WTC11 (cell line): ENCODE results near the gene TAF8. TPM values are rescaled to one million over a fixed set of nuclear protein-coding genes. Genes with fewer than 3 reads are reported as not detected.

Experiments used
- ATAC-seq: fragments of 200-7000 bp; cut with Tn5 transposase; 2 replicates; pipeline ENCODE4 v1.10.0; 2021; ENCODE audit warnings: mild to moderate bottlenecking, moderate library complexity
- CTCF ChIA-PET: fragments of 300-600 bp; sonication (Branson Sonifier 250); formaldehyde crosslinking; loops from one replicate; lab custom pipeline; 2021; ENCODE audit warnings: antibody characterized with exemption; lab: Charles Lee
- POLR2A ChIA-PET: fragments of 350-600 bp; sonication (Branson Sonifier 250); formaldehyde crosslinking; loops from one replicate; lab custom pipeline; 2021; ENCODE audit warnings: antibody characterized with exemption; lab: Charles Lee
- DNase-seq: peaks from one replicate; pipeline ENCODE4 v3.0.0; 2021; ENCODE audit warnings: low spot score
- H3K27ac Mint-ChIP-seq: 2 replicates; pipeline ENCODE4 v1.8.0; 2021; ENCODE audit warnings: mixed read lengths
- H3K27me3 Mint-ChIP-seq: 2 replicates; pipeline ENCODE4 v1.8.0; 2021; ENCODE audit warnings: low read depth, mild to moderate bottlenecking, moderate library complexity, mixed read lengths
- H3K36me3 Mint-ChIP-seq: 2 replicates; pipeline ENCODE4 v1.8.0; 2021; ENCODE audit warnings: mixed read lengths
- H3K4me1 Mint-ChIP-seq: 2 replicates; pipeline ENCODE4 v1.8.0; 2022; ENCODE audit warnings: mixed read lengths
- H3K4me3 Mint-ChIP-seq: 2 replicates; pipeline ENCODE4 v1.8.0; 2021; ENCODE audit warnings: mild to moderate bottlenecking, moderate library complexity, mixed read lengths
- H3K9me3 Mint-ChIP-seq: 2 replicates; pipeline ENCODE4 v1.8.0; 2021; ENCODE audit warnings: mixed read lengths
- ATF1 ChIP-seq: sonication (generic); formaldehyde crosslinking; IDR thresholded peaks from 2 replicates; pipeline ENCODE4 v1.8.1; 2023; ENCODE audit warnings: mild to moderate bottlenecking, moderate library complexity, missing genetic modification reagents
- CBFB ChIP-seq: sonication (generic); formaldehyde crosslinking; IDR thresholded peaks from 2 replicates; pipeline ENCODE4 v1.8.1; 2022; ENCODE audit warnings: mild to moderate bottlenecking, low read depth, missing genetic modification reagents
- FOXK1 ChIP-seq: sonication (generic); formaldehyde crosslinking; IDR thresholded peaks from 2 replicates; pipeline ENCODE4 v1.8.0; 2022; ENCODE audit warnings: mild to moderate bottlenecking, moderate library complexity, missing genetic modification reagents
- GTF2I ChIP-seq: fragments of 250-450 bp; sonication (Bioruptor Pico); conservative IDR thresholded peaks from 2 replicates; pipeline ENCODE4 v1.4.0; 2021; ENCODE audit warnings: mild to moderate bottlenecking
- NFE2L1 ChIP-seq: sonication (generic); formaldehyde crosslinking; IDR thresholded peaks from 2 replicates; pipeline ENCODE4 v1.8.1; 2023; ENCODE audit warnings: missing genetic modification reagents
- SMAD4 ChIP-seq: sonication (generic); formaldehyde crosslinking; IDR thresholded peaks from 2 replicates; pipeline ENCODE4 v1.8.0; 2022; ENCODE audit warnings: mild to moderate bottlenecking, missing genetic modification reagents
- SP1 ChIP-seq: sonication (generic); formaldehyde crosslinking; conservative IDR thresholded peaks from 2 replicates; pipeline ENCODE4 v1.8.1; 2022; ENCODE audit warnings: missing genetic modification reagents
- TEAD4 ChIP-seq: sonication (generic); formaldehyde crosslinking; IDR thresholded peaks from 2 replicates; pipeline ENCODE4 v1.8.0; 2022; ENCODE audit warnings: mild to moderate bottlenecking, missing genetic modification reagents
- TP53 ChIP-seq: sonication (generic); formaldehyde crosslinking; IDR thresholded peaks from 2 replicates; pipeline ENCODE4 v1.8.1; 2023; ENCODE audit warnings: mild to moderate bottlenecking, missing genetic modification reagents
- ZNF317 ChIP-seq: sonication (generic); formaldehyde crosslinking; IDR thresholded peaks from 2 replicates; pipeline ENCODE4 v1.8.1; 2023; ENCODE audit warnings: low read depth, mild to moderate bottlenecking, moderate library complexity, missing genetic modification reagents, borderline replicate concordance
- ZNF423 ChIP-seq: fragments of 250-450 bp; sonication (Bioruptor Pico); IDR thresholded peaks from 2 replicates; pipeline ENCODE4 v2.1.2; 2022; ENCODE audit warnings: mild to moderate bottlenecking, moderate library complexity
- total RNA-seq: library from RNA; stranded (reverse); gene quantifications from 3 replicates; pipeline ENCODE4 v1.2.3, GENCODE V29; 2021
- TF ChIP-seq, protein P1 (sequence below): sonication (generic); formaldehyde crosslinking; IDR thresholded peaks from 2 replicates; pipeline ENCODE4 v1.8.0; 2022; ENCODE audit warnings: mild to moderate bottlenecking, missing genetic modification reagents
- TF ChIP-seq, protein P2 (sequence below): sonication (generic); formaldehyde crosslinking; IDR thresholded peaks from 2 replicates; pipeline ENCODE4 v1.8.1; 2022; ENCODE audit warnings: missing genetic modification reagents, borderline replicate concordance
- TF ChIP-seq, protein P3 (sequence below): sonication (generic); formaldehyde crosslinking; IDR thresholded peaks from 2 replicates; pipeline ENCODE4 v1.8.1; 2023; ENCODE audit warnings: mild to moderate bottlenecking, missing genetic modification reagents
- TF ChIP-seq, protein P4 (sequence below): sonication (generic); formaldehyde crosslinking; IDR thresholded peaks from 2 replicates; pipeline ENCODE4 v1.8.1; 2022; ENCODE audit warnings: mild to moderate bottlenecking, moderate library complexity, missing genetic modification reagents
- TF ChIP-seq, protein P5 (sequence below): fragments of 250-450 bp; sonication (Bioruptor Pico); IDR thresholded peaks from 2 replicates; pipeline ENCODE4 v1.9.0; 2021; ENCODE audit warnings: mild to moderate bottlenecking, borderline replicate concordance

TAF8 gene
- total RNA-seq, 1 experiment from 2014 or later = 31.0 TPM

DNA sequence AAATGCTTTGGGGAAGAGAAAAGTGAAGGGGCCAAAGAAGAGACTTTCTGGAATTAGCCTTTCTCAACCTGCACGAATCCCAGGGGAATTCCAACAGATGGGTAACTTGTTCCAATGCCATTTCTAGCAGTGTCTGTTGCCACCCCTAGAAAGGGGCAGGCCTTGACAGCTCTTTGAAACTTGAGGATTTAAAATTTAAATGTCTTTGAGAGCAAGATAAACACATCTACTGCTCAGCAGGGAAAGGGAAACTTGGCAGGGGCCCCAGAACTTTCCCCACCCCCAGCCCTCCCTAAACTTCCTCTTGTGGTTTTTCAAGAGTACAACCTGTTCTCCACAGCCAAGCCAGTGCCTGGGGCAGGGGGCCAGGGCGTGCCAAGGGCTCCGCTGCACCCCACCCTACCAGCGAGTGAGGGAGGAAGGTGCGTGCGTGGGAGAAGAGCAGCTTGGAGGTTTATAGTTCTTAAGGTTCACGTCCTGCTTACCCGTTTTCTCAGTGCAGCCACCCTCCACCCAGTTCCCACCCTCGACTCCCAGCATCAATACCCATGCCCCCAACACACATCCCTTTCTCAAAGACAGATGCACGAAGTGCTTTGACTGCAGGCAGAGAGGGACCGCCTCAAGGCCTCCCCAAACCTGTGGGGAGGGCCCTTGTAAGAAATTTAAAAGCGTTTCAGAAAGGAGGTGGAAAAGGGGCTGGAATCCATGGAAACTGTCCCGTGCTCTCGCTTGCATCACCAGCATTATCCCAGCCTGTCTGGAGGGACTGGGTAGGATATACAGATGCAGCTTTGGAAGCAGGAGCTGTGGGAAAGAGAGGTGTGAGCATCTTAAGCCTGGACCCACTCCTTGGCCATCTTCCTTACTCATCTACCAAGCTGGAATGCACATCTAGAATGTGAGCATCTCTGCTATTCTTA is 4.5 kb upstream of the TAF8 start:
- ChIA-PET POLR2A (interaction anchor here (0.9 to 1.4 kb wide), 2 partner anchors 106 to 258 kb away, joined by 3 read pairs; partner anchors contain the start of gene TOMM6), CTCF (interaction anchor here (0.7 to 4.3 kb wide), 12 partner anchors 15 to 266 kb away, joined by 3 to 91 read pairs (median 14); partner anchors contain the start of genes BYSL, CCND3, FRS3 and MED20)
- no peaks in the 10 kb centered on the region for H3K9me3 Mint-ChIP-seq
- no peak overlapping the region for H3K4me3 Mint-ChIP-seq
- TF ChIP-seq GTF2I (CRISPR knock-in tag) (no peak), SP1 (CRISPR knock-in tag) (0 out of 2 replicates have a peak, but pooled peaks have one; percentile 34)
- TF ChIP-seq, protein P1, sequence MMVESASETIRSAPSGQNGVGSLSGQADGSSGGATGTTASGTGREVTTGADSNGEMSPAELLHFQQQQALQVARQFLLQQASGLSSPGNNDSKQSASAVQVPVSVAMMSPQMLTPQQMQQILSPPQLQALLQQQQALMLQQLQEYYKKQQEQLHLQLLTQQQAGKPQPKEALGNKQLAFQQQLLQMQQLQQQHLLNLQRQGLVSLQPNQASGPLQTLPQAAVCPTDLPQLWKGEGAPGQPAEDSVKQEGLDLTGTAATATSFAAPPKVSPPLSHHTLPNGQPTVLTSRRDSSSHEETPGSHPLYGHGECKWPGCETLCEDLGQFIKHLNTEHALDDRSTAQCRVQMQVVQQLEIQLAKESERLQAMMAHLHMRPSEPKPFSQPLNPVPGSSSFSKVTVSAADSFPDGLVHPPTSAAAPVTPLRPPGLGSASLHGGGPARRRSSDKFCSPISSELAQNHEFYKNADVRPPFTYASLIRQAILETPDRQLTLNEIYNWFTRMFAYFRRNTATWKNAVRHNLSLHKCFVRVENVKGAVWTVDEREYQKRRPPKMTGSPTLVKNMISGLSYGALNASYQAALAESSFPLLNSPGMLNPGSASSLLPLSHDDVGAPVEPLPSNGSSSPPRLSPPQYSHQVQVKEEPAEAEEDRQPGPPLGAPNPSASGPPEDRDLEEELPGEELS (CRISPR knock-in tag) = peak; percentile 29; the same call in 1 of the 2 replicates
- H3K27me3 Mint-ChIP-seq = peaks cover 93% of the 10 kb centered on the region
- peak; percentile 25 for ATAC-seq
- H3K4me1 Mint-ChIP-seq = peaks cover 43% of the 10 kb centered on the region
- peaks cover under 1% of the 10 kb centered on the region; the same call in 1 of the 2 replicates for H3K36me3 Mint-ChIP-seq
- peak; percentile 58 for DNase-seq
- H3K27ac Mint-ChIP-seq = no peak overlapping the region

DNA sequence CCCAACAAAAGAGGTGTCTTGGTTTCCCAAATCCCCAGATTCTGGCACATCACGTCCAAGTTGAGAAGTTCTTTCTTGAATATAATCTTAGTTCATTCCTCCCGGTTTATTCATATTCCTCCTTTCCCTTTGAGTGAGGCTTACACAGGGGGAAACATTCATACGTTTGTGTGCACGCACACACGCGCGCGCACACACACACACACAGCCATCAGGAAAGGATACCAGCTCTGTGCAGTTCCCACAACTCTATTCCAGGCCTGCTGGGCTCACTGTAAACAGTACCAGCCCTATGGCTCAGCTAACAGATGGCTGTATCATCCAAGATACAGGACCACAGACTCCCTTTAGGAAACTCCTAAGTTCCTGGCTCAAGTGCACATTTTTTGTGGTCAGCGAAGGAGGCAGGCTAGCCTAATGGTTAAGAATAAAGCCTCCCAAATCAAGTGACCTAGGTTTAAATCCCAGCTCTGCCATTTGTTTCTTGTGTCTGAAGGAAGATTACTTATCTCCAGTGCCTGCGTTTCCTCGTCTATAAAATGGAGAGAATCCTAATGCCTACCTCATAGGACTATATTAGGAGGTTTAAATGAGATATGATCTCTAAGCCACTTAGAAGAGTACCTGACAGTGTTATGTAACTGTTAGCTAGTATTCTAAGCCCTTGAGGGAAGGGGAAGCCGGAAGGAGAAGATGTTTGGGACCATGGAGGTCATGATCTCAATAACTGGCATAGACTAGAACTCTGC is 3.7 kb upstream of the TAF8 start:
- POLR2A ChIA-PET = no interaction called here
- Mint-ChIP-seq H3K4me3 (peak overlapping the region; percentile 30; the same call in 1 of the 2 replicates), H3K36me3 (peaks cover 6% of the 10 kb centered on the region; the same call in 1 of the 2 replicates), H3K4me1 (peaks cover 42% of the 10 kb centered on the region), H3K27ac (no peak overlapping the region), H3K27me3 (peaks cover 85% of the 10 kb centered on the region), H3K9me3 (no peaks in the 10 kb centered on the region)
- DNase-seq (no peak), ATAC-seq (no peak)
- TF ChIP-seq TEAD4 (CRISPR knock-in tag) (no peak), NFE2L1 (no peak), ZNF317 (no peak), TP53 (no peak), CBFB (CRISPR knock-in tag) (no peak), ZNF423 (CRISPR knock-in tag) (no peak)
- TF ChIP-seq, protein P2, sequence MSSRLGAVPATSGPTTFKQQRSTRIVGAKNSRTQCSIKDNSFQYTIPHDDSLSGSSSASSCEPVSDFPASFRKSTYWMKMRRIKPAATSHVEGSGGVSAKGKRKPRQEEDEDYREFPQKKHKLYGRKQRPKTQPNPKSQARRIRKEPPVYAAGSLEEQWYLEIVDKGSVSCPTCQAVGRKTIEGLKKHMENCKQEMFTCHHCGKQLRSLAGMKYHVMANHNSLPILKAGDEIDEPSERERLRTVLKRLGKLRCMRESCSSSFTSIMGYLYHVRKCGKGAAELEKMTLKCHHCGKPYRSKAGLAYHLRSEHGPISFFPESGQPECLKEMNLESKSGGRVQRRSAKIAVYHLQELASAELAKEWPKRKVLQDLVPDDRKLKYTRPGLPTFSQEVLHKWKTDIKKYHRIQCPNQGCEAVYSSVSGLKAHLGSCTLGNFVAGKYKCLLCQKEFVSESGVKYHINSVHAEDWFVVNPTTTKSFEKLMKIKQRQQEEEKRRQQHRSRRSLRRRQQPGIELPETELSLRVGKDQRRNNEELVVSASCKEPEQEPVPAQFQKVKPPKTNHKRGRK (CRISPR knock-in tag) = no peak
- TF ChIP-seq, protein P3, sequence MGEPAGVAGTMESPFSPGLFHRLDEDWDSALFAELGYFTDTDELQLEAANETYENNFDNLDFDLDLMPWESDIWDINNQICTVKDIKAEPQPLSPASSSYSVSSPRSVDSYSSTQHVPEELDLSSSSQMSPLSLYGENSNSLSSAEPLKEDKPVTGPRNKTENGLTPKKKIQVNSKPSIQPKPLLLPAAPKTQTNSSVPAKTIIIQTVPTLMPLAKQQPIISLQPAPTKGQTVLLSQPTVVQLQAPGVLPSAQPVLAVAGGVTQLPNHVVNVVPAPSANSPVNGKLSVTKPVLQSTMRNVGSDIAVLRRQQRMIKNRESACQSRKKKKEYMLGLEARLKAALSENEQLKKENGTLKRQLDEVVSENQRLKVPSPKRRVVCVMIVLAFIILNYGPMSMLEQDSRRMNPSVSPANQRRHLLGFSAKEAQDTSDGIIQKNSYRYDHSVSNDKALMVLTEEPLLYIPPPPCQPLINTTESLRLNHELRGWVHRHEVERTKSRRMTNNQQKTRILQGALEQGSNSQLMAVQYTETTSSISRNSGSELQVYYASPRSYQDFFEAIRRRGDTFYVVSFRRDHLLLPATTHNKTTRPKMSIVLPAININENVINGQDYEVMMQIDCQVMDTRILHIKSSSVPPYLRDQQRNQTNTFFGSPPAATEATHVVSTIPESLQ (CRISPR knock-in tag) = no peak
- CTCF ChIA-PET = interaction anchor here (0.6 to 4.3 kb wide), 6 partner anchors 16 to 261 kb away, joined by 3 to 71 read pairs (median 16); partner anchors contain the start of genes BYSL, MED20 and TOMM6

DNA sequence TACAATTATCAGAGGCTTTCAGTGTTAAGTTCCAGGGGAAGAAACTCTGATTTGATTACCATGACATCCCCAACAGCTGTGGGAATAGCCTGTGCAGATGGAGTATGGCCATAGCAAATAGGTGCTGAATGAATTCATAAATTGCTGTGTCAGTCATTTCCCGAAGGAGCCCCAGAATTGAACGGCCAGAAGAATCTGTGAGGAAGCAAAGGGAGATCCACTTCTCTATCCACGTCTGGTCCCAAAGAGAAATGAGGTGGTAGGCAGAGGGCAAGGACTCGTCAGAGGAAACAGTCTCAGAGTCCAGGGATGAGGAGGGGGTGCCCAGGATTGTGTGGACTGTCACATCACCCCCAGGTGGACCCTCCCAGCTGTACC is 3.1 kb upstream of the TAF8 start:
- CTCF ChIA-PET = interaction anchor here (1.8 to 2.4 kb wide), 3 partner anchors 111 to 268 kb away, joined by 5 to 21 read pairs (median 7); partner anchors contain the start of genes FRS3 and TOMM6
- Mint-ChIP-seq H3K4me3 (peak overlapping the region; percentile 30; the same call in 1 of the 2 replicates), H3K36me3 (peaks cover 9% of the 10 kb centered on the region; the same call in 1 of the 2 replicates), H3K27ac (no peak overlapping the region), H3K4me1 (peaks cover 39% of the 10 kb centered on the region), H3K27me3 (peaks cover 79% of the 10 kb centered on the region), H3K9me3 (no peaks in the 10 kb centered on the region)
- POLR2A ChIA-PET = interaction anchor here (1.7 kb wide), 1 partner anchor 260 kb away, joined by 8 read pairs; the partner anchor contains the start of gene TOMM6
- DNase-seq = no peak
- no peak for ATAC-seq
- TF ChIP-seq FOXK1 (no peak), ATF1 (CRISPR knock-in tag) (no peak), SMAD4 (CRISPR knock-in tag) (no peak)
- TF ChIP-seq, protein P4, sequence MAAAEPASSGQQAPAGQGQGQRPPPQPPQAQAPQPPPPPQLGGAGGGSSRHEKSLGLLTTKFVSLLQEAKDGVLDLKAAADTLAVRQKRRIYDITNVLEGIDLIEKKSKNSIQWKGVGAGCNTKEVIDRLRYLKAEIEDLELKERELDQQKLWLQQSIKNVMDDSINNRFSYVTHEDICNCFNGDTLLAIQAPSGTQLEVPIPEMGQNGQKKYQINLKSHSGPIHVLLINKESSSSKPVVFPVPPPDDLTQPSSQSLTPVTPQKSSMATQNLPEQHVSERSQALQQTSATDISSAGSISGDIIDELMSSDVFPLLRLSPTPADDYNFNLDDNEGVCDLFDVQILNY (CRISPR knock-in tag) = no peak
- TF ChIP-seq, protein P5, sequence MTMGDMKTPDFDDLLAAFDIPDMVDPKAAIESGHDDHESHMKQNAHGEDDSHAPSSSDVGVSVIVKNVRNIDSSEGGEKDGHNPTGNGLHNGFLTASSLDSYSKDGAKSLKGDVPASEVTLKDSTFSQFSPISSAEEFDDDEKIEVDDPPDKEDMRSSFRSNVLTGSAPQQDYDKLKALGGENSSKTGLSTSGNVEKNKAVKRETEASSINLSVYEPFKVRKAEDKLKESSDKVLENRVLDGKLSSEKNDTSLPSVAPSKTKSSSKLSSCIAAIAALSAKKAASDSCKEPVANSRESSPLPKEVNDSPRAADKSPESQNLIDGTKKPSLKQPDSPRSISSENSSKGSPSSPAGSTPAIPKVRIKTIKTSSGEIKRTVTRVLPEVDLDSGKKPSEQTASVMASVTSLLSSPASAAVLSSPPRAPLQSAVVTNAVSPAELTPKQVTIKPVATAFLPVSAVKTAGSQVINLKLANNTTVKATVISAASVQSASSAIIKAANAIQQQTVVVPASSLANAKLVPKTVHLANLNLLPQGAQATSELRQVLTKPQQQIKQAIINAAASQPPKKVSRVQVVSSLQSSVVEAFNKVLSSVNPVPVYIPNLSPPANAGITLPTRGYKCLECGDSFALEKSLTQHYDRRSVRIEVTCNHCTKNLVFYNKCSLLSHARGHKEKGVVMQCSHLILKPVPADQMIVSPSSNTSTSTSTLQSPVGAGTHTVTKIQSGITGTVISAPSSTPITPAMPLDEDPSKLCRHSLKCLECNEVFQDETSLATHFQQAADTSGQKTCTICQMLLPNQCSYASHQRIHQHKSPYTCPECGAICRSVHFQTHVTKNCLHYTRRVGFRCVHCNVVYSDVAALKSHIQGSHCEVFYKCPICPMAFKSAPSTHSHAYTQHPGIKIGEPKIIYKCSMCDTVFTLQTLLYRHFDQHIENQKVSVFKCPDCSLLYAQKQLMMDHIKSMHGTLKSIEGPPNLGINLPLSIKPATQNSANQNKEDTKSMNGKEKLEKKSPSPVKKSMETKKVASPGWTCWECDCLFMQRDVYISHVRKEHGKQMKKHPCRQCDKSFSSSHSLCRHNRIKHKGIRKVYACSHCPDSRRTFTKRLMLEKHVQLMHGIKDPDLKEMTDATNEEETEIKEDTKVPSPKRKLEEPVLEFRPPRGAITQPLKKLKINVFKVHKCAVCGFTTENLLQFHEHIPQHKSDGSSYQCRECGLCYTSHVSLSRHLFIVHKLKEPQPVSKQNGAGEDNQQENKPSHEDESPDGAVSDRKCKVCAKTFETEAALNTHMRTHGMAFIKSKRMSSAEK (CRISPR knock-in tag) = no peak
